Uterus (tissue), 4 donors: ENCODE data around the gene SLC35F1. TPM values are rescaled to one million over a fixed set of nuclear protein-coding genes. Genes with fewer than 3 reads are reported as not detected.

ENCODE experiments used
- DNase-seq, 2 donors: peaks; one replicate each; pipeline ENCODE4 v3.0.0-alpha.2; 2019 to 2020
- H3K27ac ChIP-seq, 2 donors: fragments of 200-600 bp; sonication (generic); 1 replicate in 1 of 2; 2 replicates in 1 of 2; pipeline ENCODE4 v1.5.1; 2016 to 2018
- H3K27me3 ChIP-seq, 2 donors: fragments of 200-600 bp; sonication (generic); one replicate each; pipeline ENCODE4 v1.5.1; 2018 to 2019; ENCODE audit warnings: control low read depth in 1 of 2
- H3K36me3 ChIP-seq, 2 donors: fragments of 200-600 bp; sonication (generic); one replicate each; pipeline ENCODE4 v1.5.1; 2019; ENCODE audit warnings: control low read depth in 1 of 2
- H3K4me1 ChIP-seq, 2 donors: fragments of 200-600 bp; sonication (generic); one replicate each; pipeline ENCODE4 v1.5.1; 2018 to 2019; ENCODE audit warnings: control low read depth in 1 of 2
- H3K4me3 ChIP-seq, 2 donors: fragments of 200-600 bp; sonication (generic); 1 replicate in 1 of 2; 2 replicates in 1 of 2; pipeline ENCODE4 v1.5.1; 2018 to 2019; ENCODE audit warnings: mild to moderate bottlenecking in 1 of 2
- H3K9me3 ChIP-seq, 2 donors: fragments of 200-600 bp; sonication (generic); one replicate each; pipeline ENCODE4 v1.5.1; 2019; ENCODE audit warnings: control low read depth in 1 of 2
- POLR2A ChIP-seq, 2 donors: fragments of 450-650 bp; IDR thresholded peaks; one replicate each; pipeline ENCODE4 v1.6.1; 2016; ENCODE audit warnings: antibody characterized with exemption in 2 of 2, mild to moderate bottlenecking in 1 of 2, moderate library complexity in 1 of 2
- intact Hi-C: fragments of 100-400 bp; cut with DNase I; formaldehyde crosslinking; loops from one replicate; pipeline ENCODE4 v1.15.1; 2023; ENCODE audit warnings: low total_unique reads
- total RNA-seq, 4 donors: library from RNA; depleted of rRNA in 3 of 4; stranded (reverse); fragments of >200 nt in 3 of 4; gene quantifications; one replicate each; pipeline versions ENCODE4 v1.1.0 to v1.2.4, GENCODE V29; 2014 to 2023
- TF ChIP-seq, protein P1 (sequence below), 4 experiments: fragments of 200-600 bp in 2 of 4; fragments of 450-650 bp in 2 of 4; sonication (generic) in 2 of 4; IDR thresholded peaks; one replicate each; pipeline ENCODE4 v1.5.1; 2016 to 2019; ENCODE audit warnings: antibody characterized with exemption in 4 of 4, mild to moderate bottlenecking in 2 of 4, moderate library complexity in 1 of 4
- donor health status: DM: yes; HTN: yes; CAD: no.

The SLC35F1 gene
- total RNA-seq, 4 donors from 2014 or later = 1.0 to 12.1 (median 9.7) TPM

DNA sequence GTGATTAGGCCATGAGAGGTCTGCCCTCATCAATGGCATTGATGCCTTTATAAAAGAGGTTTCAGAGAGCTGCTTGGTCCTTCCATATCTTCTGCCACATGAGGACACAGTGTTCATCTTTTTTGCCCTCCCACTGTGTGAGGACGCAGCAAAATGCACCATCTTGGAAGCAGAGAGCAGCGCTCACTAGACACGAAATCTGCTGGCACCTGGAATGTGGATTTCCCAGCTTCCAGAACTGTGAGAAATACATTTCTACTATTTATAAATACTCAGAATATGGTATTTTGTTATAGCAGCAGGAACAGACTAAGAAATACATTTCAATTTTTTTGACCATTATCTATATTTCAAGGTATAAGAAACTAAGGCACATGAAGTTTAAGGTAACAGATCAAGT, 24.9 kb downstream of the SLC35F1 start:
- intact Hi-C loops = no loop called here
- no peaks in the 10 kb centered on the region for H3K9me3 ChIP-seq
- no peak for DNase-seq
- no peak overlapping the region for H3K27ac ChIP-seq
- no peak overlapping the region for H3K4me3 ChIP-seq
- TF ChIP-seq, protein P1, sequence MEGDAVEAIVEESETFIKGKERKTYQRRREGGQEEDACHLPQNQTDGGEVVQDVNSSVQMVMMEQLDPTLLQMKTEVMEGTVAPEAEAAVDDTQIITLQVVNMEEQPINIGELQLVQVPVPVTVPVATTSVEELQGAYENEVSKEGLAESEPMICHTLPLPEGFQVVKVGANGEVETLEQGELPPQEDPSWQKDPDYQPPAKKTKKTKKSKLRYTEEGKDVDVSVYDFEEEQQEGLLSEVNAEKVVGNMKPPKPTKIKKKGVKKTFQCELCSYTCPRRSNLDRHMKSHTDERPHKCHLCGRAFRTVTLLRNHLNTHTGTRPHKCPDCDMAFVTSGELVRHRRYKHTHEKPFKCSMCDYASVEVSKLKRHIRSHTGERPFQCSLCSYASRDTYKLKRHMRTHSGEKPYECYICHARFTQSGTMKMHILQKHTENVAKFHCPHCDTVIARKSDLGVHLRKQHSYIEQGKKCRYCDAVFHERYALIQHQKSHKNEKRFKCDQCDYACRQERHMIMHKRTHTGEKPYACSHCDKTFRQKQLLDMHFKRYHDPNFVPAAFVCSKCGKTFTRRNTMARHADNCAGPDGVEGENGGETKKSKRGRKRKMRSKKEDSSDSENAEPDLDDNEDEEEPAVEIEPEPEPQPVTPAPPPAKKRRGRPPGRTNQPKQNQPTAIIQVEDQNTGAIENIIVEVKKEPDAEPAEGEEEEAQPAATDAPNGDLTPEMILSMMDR (IDR thresholded peaks at IDR 0.05) = no peak
- no peak for TF ChIP-seq POLR2A (IDR thresholded peaks at IDR 0.05)
- no peaks in the 10 kb centered on the region for H3K27me3 ChIP-seq
- H3K36me3 ChIP-seq = no peaks in the 10 kb centered on the region
- no peaks in the 10 kb centered on the region for H3K4me1 ChIP-seq

DNA sequence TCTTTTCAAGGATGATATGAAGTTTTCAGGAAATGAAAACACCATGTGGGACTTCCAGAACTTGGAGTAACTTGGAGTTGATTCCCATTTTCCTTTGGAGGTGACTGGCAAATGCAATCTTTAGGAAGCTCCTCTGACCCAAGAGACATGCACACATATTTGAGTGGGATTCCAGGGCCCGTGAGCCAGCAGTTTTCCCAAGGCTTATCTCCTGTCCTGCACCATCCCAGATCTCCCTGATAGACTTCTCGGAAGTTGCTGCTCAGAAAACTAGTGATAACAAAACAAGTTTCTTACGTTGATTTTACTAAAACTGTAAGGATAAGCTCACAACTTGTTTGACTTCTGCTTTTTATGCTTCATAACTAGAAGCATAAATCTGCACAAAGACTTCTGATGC, 25.6 kb downstream of the SLC35F1 start:
- Histone ChIP-seq H3K27me3 (no peaks in the 10 kb centered on the region), H3K27ac (no peak overlapping the region), H3K9me3 (no peaks in the 10 kb centered on the region), H3K36me3 (no peaks in the 10 kb centered on the region), H3K4me1 (no peaks in the 10 kb centered on the region), H3K4me3 (no peak overlapping the region)
- intact Hi-C loops = no loop called here
- DNase-seq = no peak
- TF ChIP-seq POLR2A (IDR thresholded peaks at IDR 0.05) = no peak
- TF ChIP-seq, protein P1 (IDR thresholded peaks at IDR 0.05) = no peak

DNA sequence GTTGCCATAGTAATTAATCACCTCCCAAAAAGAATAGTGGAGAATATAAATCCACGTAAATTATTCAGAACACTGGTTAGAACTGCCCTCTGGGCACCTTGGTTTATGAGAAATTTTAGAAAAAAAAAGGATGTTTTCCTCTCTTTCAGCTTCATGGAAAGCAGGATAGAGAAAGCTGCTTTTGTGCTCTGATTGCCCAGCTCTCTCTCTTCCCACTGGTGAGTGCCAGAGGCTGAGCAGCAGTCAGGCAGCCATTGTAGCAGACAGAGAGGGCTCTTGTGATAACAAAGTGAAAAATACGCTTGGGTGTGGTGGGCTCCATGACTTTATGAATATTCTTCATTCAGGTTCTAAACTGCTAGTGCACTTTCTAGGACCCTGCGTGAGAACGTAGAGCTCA, 26.4 kb downstream of the SLC35F1 start:
- DNase-seq = no peak
- Histone ChIP-seq H3K9me3 (no peaks in the 10 kb centered on the region), H3K36me3 (no peaks in the 10 kb centered on the region), H3K27me3 (no peaks in the 10 kb centered on the region), H3K4me3 (no peak overlapping the region), H3K4me1 (no peaks in the 10 kb centered on the region), H3K27ac (no peak overlapping the region)
- intact Hi-C loops = no loop called here
- no peak for TF ChIP-seq POLR2A (IDR thresholded peaks at IDR 0.05)
- TF ChIP-seq, protein P1 (IDR thresholded peaks at IDR 0.05) = no peak

- intact Hi-C loops = loop anchor here (5.0 kb wide), 1 partner anchor 844 kb away; no protein-coding TSS in a partner anchor
- peak overlapping the region; percentile 30 to 54 for H3K27ac ChIP-seq
Measured at GRCh38 chr6:117938311-117938995, 31.4 kb downstream of the SLC35F1 start.

DNA sequence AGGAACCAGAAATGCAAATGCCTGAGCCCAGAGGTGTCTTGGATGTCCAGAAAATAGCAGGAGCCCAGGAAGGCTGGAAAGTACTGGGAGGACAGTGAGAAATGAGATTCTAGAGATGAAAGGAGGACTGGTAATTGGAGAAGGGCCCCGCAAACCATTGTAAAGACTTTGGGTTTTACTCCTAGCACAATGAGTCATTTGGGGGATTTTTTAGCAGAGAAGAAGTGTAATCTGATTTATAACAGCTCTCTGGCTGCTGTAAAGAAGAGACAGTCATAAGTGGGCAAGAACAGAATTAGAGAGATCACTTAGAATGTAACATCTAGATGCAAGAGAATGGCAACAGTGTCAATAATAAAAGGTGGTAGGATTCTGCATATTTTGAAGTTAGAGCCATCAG, 40.2 kb downstream of the SLC35F1 start:
- Histone ChIP-seq H3K27me3 (no peaks in the 10 kb centered on the region), H3K36me3 (no peaks in the 10 kb centered on the region), H3K27ac (no peak overlapping the region), H3K4me1 (no peaks in the 10 kb centered on the region), H3K4me3 (no peak overlapping the region), H3K9me3 (no peaks in the 10 kb centered on the region)
- intact Hi-C loops = no loop called here
- TF ChIP-seq, protein P1 (IDR thresholded peaks at IDR 0.05) = no peak
- no peak for TF ChIP-seq POLR2A (IDR thresholded peaks at IDR 0.05)
- DNase-seq = no peak

More at GRCh38 chr6:117938311-117938995, 31.4 kb downstream of the SLC35F1 start:
- no peaks in the 10 kb centered on the region for H3K9me3 ChIP-seq
- TF ChIP-seq, protein P1 (IDR thresholded peaks at IDR 0.05) = no peak
- TF ChIP-seq POLR2A (IDR thresholded peaks at IDR 0.05) = no peak
- no peaks in the 10 kb centered on the region for H3K4me1 ChIP-seq
- DNase-seq = peak; percentile 25 to 26
- H3K27me3 ChIP-seq = no peaks in the 10 kb centered on the region
- no peak overlapping the region for H3K4me3 ChIP-seq
- no peaks in the 10 kb centered on the region for H3K36me3 ChIP-seq
